CD4-positive, CD25-positive, alpha-beta regulatory T cell (primary cell): ENCODE data around the gene TXNRD2. TPM values are rescaled to one million over a fixed set of nuclear protein-coding genes. Genes with fewer than 3 reads are reported as not detected.
A peak's percentile ranks its signal among the peaks of the same experiment; 100 is the strongest.

ENCODE experiments used
- ATAC-seq, 2 donors: fragments of 150-1000 bp; cut with Tn5 transposase; one replicate each; pipeline ENCODE4 v1.10.0; 2021; ENCODE audit warnings: low read depth in 2 of 2, moderate number of reproducible peaks in 2 of 2, moderate library complexity in 1 of 2
- DNase-seq, 3 donors: peaks; one replicate each; pipeline versions ENCODE4 v3.0.0 to v3.0.0-alpha.2; 2012 to 2022; ENCODE audit warnings: mixed read lengths in 1 of 3
- H3K27ac ChIP-seq: one replicate; pipeline ENCODE4 v1.7.0; 2013; ENCODE audit warnings: mild to moderate bottlenecking, low read length; ENCODE audit not compliant: insufficient read depth, poor library complexity, severe bottlenecking
- H3K27me3 ChIP-seq: one replicate; pipeline ENCODE4 v1.7.0; 2013; ENCODE audit warnings: low read length; ENCODE audit not compliant: control insufficient read depth, insufficient read depth
- H3K36me3 ChIP-seq: one replicate; pipeline ENCODE4 v1.7.0; 2013; ENCODE audit warnings: mild to moderate bottlenecking, low read length, moderate library complexity; ENCODE audit not compliant: control insufficient read depth, insufficient read depth
- H3K4me1 ChIP-seq: 2 replicates; pipeline ENCODE4 v1.7.0; 2013; ENCODE audit warnings: mild to moderate bottlenecking, low read length; ENCODE audit not compliant: insufficient read depth, control insufficient read depth, poor library complexity, severe bottlenecking
- H3K4me3 ChIP-seq: one replicate; pipeline ENCODE4 v1.7.0; 2013; ENCODE audit warnings: low read depth, mild to moderate bottlenecking, low read length, moderate library complexity
- H3K9me3 ChIP-seq, 2 experiments: 1 replicate in 1 of 2; 2 replicates in 1 of 2; pipeline ENCODE4 v1.7.0; 2013; ENCODE audit warnings: low read length in 2 of 2, mild to moderate bottlenecking in 1 of 2, moderate library complexity in 1 of 2; ENCODE audit not compliant: control insufficient read depth in 2 of 2
- H3K27ac Mint-ChIP-seq, 3 donors: one replicate each; pipeline ENCODE4 v1.8.0; 2020 to 2022; ENCODE audit warnings: mild to moderate bottlenecking in 3 of 3, mixed read lengths in 3 of 3, moderate library complexity in 2 of 3
- H3K27me3 Mint-ChIP-seq: one replicate; pipeline ENCODE4 v1.8.0; 2022; ENCODE audit warnings: mild to moderate bottlenecking, mixed read lengths
- H3K36me3 Mint-ChIP-seq: one replicate; pipeline ENCODE4 v1.8.0; 2020; ENCODE audit warnings: mixed read lengths
- H3K4me1 Mint-ChIP-seq, 4 donors: one replicate each; pipeline ENCODE4 v1.8.0; 2020 to 2022; ENCODE audit warnings: mixed read lengths in 4 of 4, mild to moderate bottlenecking in 1 of 4
- H3K4me3 Mint-ChIP-seq, 4 donors: one replicate each; pipeline ENCODE4 v1.8.0; 2020 to 2022; ENCODE audit warnings: mild to moderate bottlenecking in 4 of 4, mixed read lengths in 4 of 4, moderate library complexity in 3 of 4
- H3K9me3 Mint-ChIP-seq, 7 donors: one replicate each; pipeline ENCODE4 v1.8.0; 2020 to 2022; ENCODE audit warnings: mixed read lengths in 7 of 7, mild to moderate bottlenecking in 3 of 7, moderate library complexity in 2 of 7
- polyA plus RNA-seq, 4 donors: library from polyadenylated mRNA; unstranded; fragments of 300-500 nt; fragmentation: Illumina TruSeq; gene quantifications; one replicate each; pipeline ENCODE4 v1.2.3, GENCODE V29; 2021
- total RNA-seq: library from RNA; stranded (reverse); gene quantifications from one replicate; pipeline ENCODE4 v1.2.3, GENCODE V29; 2022

The TXNRD2 gene
- total and polyA plus RNA-seq, 5 donors from 2014 or later: 11.3 to 25.7 (median 11.9) TPM

DNA sequence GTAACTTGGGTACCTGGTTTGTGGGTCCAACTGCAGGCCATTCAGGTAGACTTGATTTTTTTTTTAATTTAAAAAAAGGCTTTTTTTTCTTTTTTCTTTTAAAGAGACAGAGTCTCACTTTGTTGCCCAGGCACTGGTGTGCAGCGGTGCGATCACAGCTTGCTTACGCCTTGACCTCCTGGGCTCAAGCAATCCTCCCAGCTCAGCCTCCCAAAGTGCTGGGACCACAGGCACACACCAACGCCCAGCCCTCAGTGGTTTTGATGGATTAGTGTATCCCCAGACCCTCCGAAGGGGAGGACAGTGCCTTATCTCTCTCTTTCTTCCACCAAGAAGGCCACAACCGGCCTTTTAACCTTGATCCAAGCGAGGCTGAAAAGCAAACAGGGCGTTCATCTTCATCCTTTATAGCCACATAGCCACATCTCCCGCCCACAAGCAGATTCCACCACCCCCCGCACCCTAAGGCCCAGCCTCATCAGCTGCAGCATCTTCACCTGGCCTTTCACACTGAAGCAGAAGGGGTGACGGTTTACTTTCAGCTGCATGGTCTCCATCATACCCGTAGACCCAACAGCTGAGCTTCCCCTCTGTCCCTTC, 17.6 kb downstream of the TXNRD2 start:
- Histone ChIP-seq H3K4me1 (no peaks in the 10 kb centered on the region), H3K27me3 (no peaks in the 10 kb centered on the region), H3K9me3 (no peaks in the 10 kb centered on the region), H3K27ac (no peak overlapping the region), H3K4me3 (no peak overlapping the region), H3K36me3 (no peaks in the 10 kb centered on the region)
- H3K4me1 Mint-ChIP-seq: peaks cover 0 to 7% (median 2%) of the 10 kb centered on the region in 4 donors
- ATAC-seq (no peak), DNase-seq (no peak)
- H3K27ac Mint-ChIP-seq: peak overlapping the region in 1 of 3 donors; percentile 65
- H3K9me3 Mint-ChIP-seq: no peaks in the 10 kb centered on the region
- H3K27me3 Mint-ChIP-seq: no peaks in the 10 kb centered on the region
- H3K36me3 Mint-ChIP-seq: peaks cover 23% of the 10 kb centered on the region
- no peak overlapping the region for H3K4me3 Mint-ChIP-seq

- Histone ChIP-seq H3K4me1 (no peaks in the 10 kb centered on the region), H3K36me3 (peaks cover 17% of the 10 kb centered on the region), H3K27me3 (no peaks in the 10 kb centered on the region), H3K4me3 (no peak overlapping the region), H3K27ac (no peak overlapping the region), H3K9me3 (no peaks in the 10 kb centered on the region)
- ATAC-seq (no peak), DNase-seq (no peak)
- H3K36me3 Mint-ChIP-seq: peaks cover 22% of the 10 kb centered on the region
- no peak overlapping the region for H3K4me3 Mint-ChIP-seq
- no peaks in the 10 kb centered on the region for H3K9me3 Mint-ChIP-seq
- H3K4me1 Mint-ChIP-seq: peaks cover 0 to 3% (median 1%) of the 10 kb centered on the region in 4 donors
- H3K27me3 Mint-ChIP-seq: no peaks in the 10 kb centered on the region
- H3K27ac Mint-ChIP-seq: peak overlapping the region in 1 of 3 donors; percentile 20
These were observed 20.0 kb downstream of the TXNRD2 start for GRCh38 chr22:19921544-19922081.

DNA sequence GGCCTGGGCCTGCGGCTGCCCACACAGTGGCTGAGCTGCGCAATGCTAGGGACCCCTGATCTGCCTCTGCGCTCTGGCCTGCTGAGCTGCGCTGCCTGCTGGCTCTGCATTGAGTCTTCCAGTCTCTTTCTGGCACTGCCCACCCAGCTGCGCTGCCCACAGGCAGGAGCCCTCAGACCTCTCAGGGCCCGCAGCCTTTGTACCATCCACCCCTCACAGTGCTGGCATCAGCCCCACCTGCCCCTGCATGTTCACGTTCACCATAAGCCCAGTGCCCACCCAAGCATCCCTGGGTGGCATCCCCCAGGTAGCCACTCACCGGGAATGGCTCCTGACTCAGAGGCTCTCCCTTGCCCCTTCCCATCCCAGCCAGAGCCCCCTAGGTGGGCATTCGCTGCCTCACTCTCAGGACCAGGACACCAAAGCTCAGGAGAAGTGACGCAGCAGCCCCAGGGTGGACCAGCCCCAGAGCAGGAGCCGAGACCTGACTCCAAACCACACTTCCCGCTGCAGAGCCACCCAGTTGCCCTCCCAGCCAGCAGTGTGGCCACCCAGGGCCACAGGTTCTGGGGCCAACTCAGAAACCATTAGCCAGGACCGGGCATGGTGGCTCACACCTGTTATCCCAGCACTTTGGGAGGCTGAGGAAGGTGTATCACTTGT, 21.8 kb downstream of the TXNRD2 start:
- H3K27me3 ChIP-seq: no peaks in the 10 kb centered on the region
- H3K4me3 ChIP-seq: no peak overlapping the region
- Mint-ChIP-seq H3K9me3 (no peaks in the 10 kb centered on the region), H3K4me3 (no peak overlapping the region), H3K27me3 (no peaks in the 10 kb centered on the region), H3K4me1 (peaks cover 0 to 3% (median 0%) of the 10 kb centered on the region in 4 donors), H3K27ac (no peak overlapping the region), H3K36me3 (peaks cover 28% of the 10 kb centered on the region)
- peaks cover 29% of the 10 kb centered on the region for H3K36me3 ChIP-seq
- no peak for ATAC-seq
- no peaks in the 10 kb centered on the region for H3K4me1 ChIP-seq
- DNase-seq: no peak
- H3K27ac ChIP-seq: no peak overlapping the region
- no peaks in the 10 kb centered on the region for H3K9me3 ChIP-seq

- no peaks in the 10 kb centered on the region for H3K27me3 Mint-ChIP-seq
- peaks cover 0 to 6% (median 0%) of the 10 kb centered on the region in 7 donors for H3K9me3 Mint-ChIP-seq
- Histone ChIP-seq H3K36me3 (peaks cover 42% of the 10 kb centered on the region), H3K4me3 (no peak overlapping the region), H3K9me3 (peaks cover 3 to 4% of the 10 kb centered on the region in 2 experiments), H3K4me1 (no peaks in the 10 kb centered on the region), H3K27ac (no peak overlapping the region), H3K27me3 (no peaks in the 10 kb centered on the region)
- ATAC-seq: no peak
- peaks cover 0 to 3% (median 0%) of the 10 kb centered on the region in 4 donors for H3K4me1 Mint-ChIP-seq
- H3K27ac Mint-ChIP-seq: no peak overlapping the region
- H3K4me3 Mint-ChIP-seq: no peak overlapping the region
- DNase-seq: no peak
- H3K36me3 Mint-ChIP-seq: peaks cover 38% of the 10 kb centered on the region
These were observed 23.1 kb downstream of the TXNRD2 start for GRCh38 chr22:19918332-19919106.

DNA sequence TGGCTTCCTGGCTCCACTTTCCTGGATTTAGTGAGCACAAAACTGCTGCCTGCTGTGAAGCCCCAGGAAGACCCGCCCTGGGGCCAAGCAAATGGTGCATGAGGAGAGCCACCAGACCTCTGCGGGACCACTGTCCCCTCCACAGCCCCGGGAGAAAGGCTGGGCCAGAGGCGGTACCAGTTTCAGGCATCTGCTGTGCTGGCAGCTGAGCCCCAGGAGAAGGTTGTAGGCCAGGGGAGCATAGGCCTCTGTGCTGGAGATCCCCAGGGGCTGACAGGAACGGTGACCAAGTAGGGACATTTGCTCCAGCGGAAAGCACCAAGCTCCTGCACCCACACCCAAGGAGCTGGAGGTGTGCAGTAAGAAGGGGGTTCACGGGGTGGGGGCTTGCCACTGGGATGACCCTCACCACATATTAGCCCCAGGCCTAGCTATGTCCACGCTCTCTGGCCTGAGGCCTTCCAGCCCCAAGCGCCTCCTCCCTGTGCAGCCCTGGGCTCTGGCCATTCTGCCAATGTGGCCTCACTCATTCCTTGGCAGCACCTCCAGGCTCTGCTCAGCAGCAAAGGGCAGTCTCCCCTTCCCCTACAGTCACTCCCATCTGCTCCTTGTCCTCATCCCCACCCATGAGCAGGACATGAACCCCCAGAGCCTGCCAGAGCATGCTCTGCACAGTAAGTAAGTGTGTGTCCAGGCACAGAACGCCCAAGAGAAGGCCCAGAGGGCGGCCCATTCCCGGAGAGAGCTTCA, 24.1 kb downstream of the TXNRD2 start:
- Mint-ChIP-seq H3K4me3 (no peak overlapping the region), H3K27me3 (no peaks in the 10 kb centered on the region), H3K9me3 (peaks cover 0 to 6% (median 0%) of the 10 kb centered on the region in 7 donors), H3K4me1 (peaks cover 0 to 3% (median 0%) of the 10 kb centered on the region in 4 donors), H3K27ac (peak overlapping the region in 1 of 3 donors; percentile 73), H3K36me3 (peaks cover 38% of the 10 kb centered on the region)
- Histone ChIP-seq H3K27me3 (no peaks in the 10 kb centered on the region), H3K27ac (no peak overlapping the region), H3K4me3 (no peak overlapping the region), H3K9me3 (peaks cover 4 to 5% of the 10 kb centered on the region in 2 experiments), H3K36me3 (peaks cover 48% of the 10 kb centered on the region), H3K4me1 (no peaks in the 10 kb centered on the region)
- no peak for DNase-seq
- ATAC-seq: no peak

GRCh38 chr22:19916941-19917340, 24.7 kb downstream of the TXNRD2 start:
- DNase-seq (no peak), ATAC-seq (no peak)
- peaks cover 0 to 6% (median 0%) of the 10 kb centered on the region in 7 donors for H3K9me3 Mint-ChIP-seq
- no peak overlapping the region for H3K27ac Mint-ChIP-seq
- Histone ChIP-seq H3K27me3 (no peaks in the 10 kb centered on the region), H3K4me3 (no peak overlapping the region), H3K4me1 (no peaks in the 10 kb centered on the region), H3K36me3 (peaks cover 48% of the 10 kb centered on the region), H3K27ac (no peak overlapping the region), H3K9me3 (peaks cover 4 to 5% of the 10 kb centered on the region in 2 experiments)
- peaks cover 39% of the 10 kb centered on the region for H3K36me3 Mint-ChIP-seq
- H3K4me1 Mint-ChIP-seq: peaks cover 0 to 2% (median 0%) of the 10 kb centered on the region in 4 donors
- no peak overlapping the region for H3K4me3 Mint-ChIP-seq
- H3K27me3 Mint-ChIP-seq: no peaks in the 10 kb centered on the region

- Mint-ChIP-seq H3K36me3 (peaks cover 41% of the 10 kb centered on the region), H3K27ac (no peak overlapping the region), H3K9me3 (peaks cover 0 to 6% (median 0%) of the 10 kb centered on the region in 7 donors), H3K4me3 (no peak overlapping the region), H3K27me3 (no peaks in the 10 kb centered on the region), H3K4me1 (no peaks in the 10 kb centered on the region)
- peaks cover 4 to 5% of the 10 kb centered on the region in 2 experiments for H3K9me3 ChIP-seq
- H3K4me3 ChIP-seq: no peak overlapping the region
- ATAC-seq: no peak
- H3K27ac ChIP-seq: no peak overlapping the region
- no peaks in the 10 kb centered on the region for H3K27me3 ChIP-seq
- H3K4me1 ChIP-seq: no peaks in the 10 kb centered on the region
- H3K36me3 ChIP-seq: peaks cover 51% of the 10 kb centered on the region
- no peak for DNase-seq
These were observed 25.6 kb downstream of the TXNRD2 start for GRCh38 chr22:19916006-19916405.
